ENCODE results near the gene EFCAB8. TPM values are rescaled to one million over a fixed set of nuclear protein-coding genes. Genes with fewer than 3 reads are reported as not detected.

The EFCAB8 gene
- total RNA-seq, 4 donors from 2014 or later, result 1.4 to 1.5 TPM; not detected in 2

DNA sequence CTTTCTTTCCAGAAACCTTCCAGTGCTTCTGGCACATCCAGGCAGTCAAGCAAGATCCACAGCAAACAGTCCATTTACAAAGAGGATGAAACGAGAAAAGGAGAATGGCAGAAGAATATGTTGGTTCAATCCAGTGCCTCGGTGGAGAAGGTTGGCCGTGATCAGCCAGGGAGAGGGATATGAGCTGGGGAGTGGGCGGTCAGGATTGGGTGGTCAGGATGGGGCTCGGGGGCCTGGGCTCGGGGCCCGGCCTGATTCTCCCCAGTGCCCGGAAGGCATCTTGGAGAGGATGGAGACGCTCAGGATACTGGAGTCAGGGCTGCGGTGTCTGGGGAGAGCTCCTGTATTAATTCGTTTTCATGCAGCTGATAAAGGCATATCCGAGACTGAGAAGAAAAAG lies 61.3 kb downstream of the EFCAB8 start:
- H3K9me3 ChIP-seq, result no peaks in the 10 kb centered on the region
- H3K36me3 ChIP-seq, result no peaks in the 10 kb centered on the region
- no peak overlapping the region for H3K4me3 ChIP-seq
- no peaks in the 10 kb centered on the region for H3K27me3 ChIP-seq
- no peak for TF ChIP-seq POLR2A (IDR thresholded peaks at IDR 0.05)
- TF ChIP-seq, protein P1, sequence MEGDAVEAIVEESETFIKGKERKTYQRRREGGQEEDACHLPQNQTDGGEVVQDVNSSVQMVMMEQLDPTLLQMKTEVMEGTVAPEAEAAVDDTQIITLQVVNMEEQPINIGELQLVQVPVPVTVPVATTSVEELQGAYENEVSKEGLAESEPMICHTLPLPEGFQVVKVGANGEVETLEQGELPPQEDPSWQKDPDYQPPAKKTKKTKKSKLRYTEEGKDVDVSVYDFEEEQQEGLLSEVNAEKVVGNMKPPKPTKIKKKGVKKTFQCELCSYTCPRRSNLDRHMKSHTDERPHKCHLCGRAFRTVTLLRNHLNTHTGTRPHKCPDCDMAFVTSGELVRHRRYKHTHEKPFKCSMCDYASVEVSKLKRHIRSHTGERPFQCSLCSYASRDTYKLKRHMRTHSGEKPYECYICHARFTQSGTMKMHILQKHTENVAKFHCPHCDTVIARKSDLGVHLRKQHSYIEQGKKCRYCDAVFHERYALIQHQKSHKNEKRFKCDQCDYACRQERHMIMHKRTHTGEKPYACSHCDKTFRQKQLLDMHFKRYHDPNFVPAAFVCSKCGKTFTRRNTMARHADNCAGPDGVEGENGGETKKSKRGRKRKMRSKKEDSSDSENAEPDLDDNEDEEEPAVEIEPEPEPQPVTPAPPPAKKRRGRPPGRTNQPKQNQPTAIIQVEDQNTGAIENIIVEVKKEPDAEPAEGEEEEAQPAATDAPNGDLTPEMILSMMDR (IDR thresholded peaks at IDR 0.05), result no peak
- no peak overlapping the region for H3K27ac ChIP-seq
- no peak for DNase-seq
- no peaks in the 10 kb centered on the region for H3K4me1 ChIP-seq
- intact Hi-C loops (cut with DNase I; ENCODE audit: low total_unique reads), result no loop called here

GRCh38 chr20:32920530-32921298 lies 62.0 kb downstream of the EFCAB8 start:
- no peak for DNase-seq

GRCh38 chr20:32922466-32922865 lies 63.7 kb downstream of the EFCAB8 start:
- no peak overlapping the region for H3K4me3 ChIP-seq
- H3K27me3 ChIP-seq, result no peaks in the 10 kb centered on the region
- no peak overlapping the region for H3K27ac ChIP-seq
- no peaks in the 10 kb centered on the region for H3K9me3 ChIP-seq
- TF ChIP-seq, protein P1 (IDR thresholded peaks at IDR 0.05), result no peak
- TF ChIP-seq POLR2A (IDR thresholded peaks at IDR 0.05), result no peak
- H3K36me3 ChIP-seq, result no peaks in the 10 kb centered on the region
- intact Hi-C loops (cut with DNase I; ENCODE audit: low total_unique reads), result no loop called here
- no peaks in the 10 kb centered on the region for H3K4me1 ChIP-seq
- no peak for DNase-seq

More at GRCh38 chr20:32920530-32921298, 62.0 kb downstream of the EFCAB8 start:
- Histone ChIP-seq H3K9me3 (no peaks in the 10 kb centered on the region), H3K4me1 (no peaks in the 10 kb centered on the region), H3K27ac (no peak overlapping the region), H3K27me3 (no peaks in the 10 kb centered on the region), H3K36me3 (no peaks in the 10 kb centered on the region), H3K4me3 (no peak overlapping the region)
- TF ChIP-seq POLR2A (IDR thresholded peaks at IDR 0.05), result no peak
- TF ChIP-seq, protein P1 (IDR thresholded peaks at IDR 0.05), result no peak
- intact Hi-C loops (cut with DNase I; ENCODE audit: low total_unique reads), result no loop called here

GRCh38 chr20:32924781-32925180 lies 66.1 kb downstream of the EFCAB8 start:
- Histone ChIP-seq H3K27me3 (no peaks in the 10 kb centered on the region), H3K36me3 (no peaks in the 10 kb centered on the region), H3K27ac (no peak overlapping the region), H3K4me1 (no peaks in the 10 kb centered on the region), H3K4me3 (no peak overlapping the region), H3K9me3 (no peaks in the 10 kb centered on the region)
- intact Hi-C loops (cut with DNase I; ENCODE audit: low total_unique reads), result no loop called here
- TF ChIP-seq, protein P1 (IDR thresholded peaks at IDR 0.05), result no peak
- no peak for TF ChIP-seq POLR2A (IDR thresholded peaks at IDR 0.05)
- DNase-seq, result no peak

GRCh38 chr20:32925481-32926196 lies 66.9 kb downstream of the EFCAB8 start:
- Histone ChIP-seq H3K36me3 (no peaks in the 10 kb centered on the region), H3K27ac (no peak overlapping the region), H3K4me1 (no peaks in the 10 kb centered on the region), H3K9me3 (no peaks in the 10 kb centered on the region), H3K27me3 (no peaks in the 10 kb centered on the region), H3K4me3 (no peak overlapping the region)
- DNase-seq, result no peak
- intact Hi-C loops (cut with DNase I; ENCODE audit: low total_unique reads), result no loop called here
- TF ChIP-seq POLR2A (IDR thresholded peaks at IDR 0.05), result no peak
- TF ChIP-seq, protein P1 (IDR thresholded peaks at IDR 0.05), result no peak

Data from uterus (tissue), 4 donors.